GM23338 (cell line): ENCODE data around the gene KIAA1549. TPM values are rescaled to one million over a fixed set of nuclear protein-coding genes. Genes with fewer than 3 reads are reported as not detected.

Source experiments
- ATAC-seq: fragments of 200-7000 bp; cut with Tn5 transposase; 3 replicates; pipeline ENCODE4 v1.9.1; 2020
- DNase-seq: peaks from one replicate; pipeline ENCODE4 v3.0.0-alpha.2; 2015; ENCODE audit warnings: low spot score
- H2AFZ ChIP-seq: fragments of 200-600 bp; sonication (generic); 2 replicates; pipeline ENCODE4 v1.8.0; 2016; ENCODE audit warnings: antibody characterized with exemption, mild to moderate bottlenecking, moderate library complexity
- H3F3A ChIP-seq: fragments of 200-600 bp; sonication (generic); replicated peaks from 2 replicates; pipeline ENCODE4 v1.8.0; 2017; ENCODE audit warnings: antibody characterized with exemption, mixed run types, low read depth
- H3K27ac ChIP-seq: fragments of 200-600 bp; sonication (generic); 2 replicates; pipeline ENCODE4 v1.6.1; 2016; ENCODE audit warnings: low read depth
- H3K27me3 ChIP-seq: fragments of 200-600 bp; sonication (generic); 2 replicates; pipeline ENCODE4 v1.8.0; 2016; ENCODE audit warnings: mild to moderate bottlenecking, mixed run types, moderate library complexity; ENCODE audit not compliant: insufficient read depth
- H3K36me3 ChIP-seq: fragments of 200-600 bp; sonication (generic); 2 replicates; pipeline ENCODE4 v1.8.0; 2016; ENCODE audit warnings: mild to moderate bottlenecking; ENCODE audit not compliant: insufficient read depth
- H3K4me1 ChIP-seq: fragments of 200-600 bp; sonication (generic); 2 replicates; pipeline ENCODE4 v1.8.0; 2016; ENCODE audit warnings: mild to moderate bottlenecking, moderate library complexity; ENCODE audit not compliant: insufficient read depth
- H3K4me2 ChIP-seq: fragments of 200-600 bp; sonication (generic); 2 replicates; pipeline ENCODE4 v1.7.1; 2017; ENCODE audit warnings: mixed run types
- H3K4me3 ChIP-seq: fragments of 200-600 bp; sonication (generic); 2 replicates; pipeline ENCODE4 v1.6.1; 2016; ENCODE audit warnings: mixed run types
- H3K79me2 ChIP-seq: fragments of 200-600 bp; sonication (generic); replicated peaks from 2 replicates; pipeline ENCODE4 v1.8.0; 2017; ENCODE audit warnings: mild to moderate bottlenecking; ENCODE audit not compliant: insufficient read depth
- H3K9me2 ChIP-seq: fragments of 200-600 bp; sonication (generic); 2 replicates; pipeline ENCODE4 v1.8.0; 2017; ENCODE audit not compliant: insufficient read depth
- H4K20me1 ChIP-seq: fragments of 200-600 bp; sonication (generic); replicated peaks from 2 replicates; pipeline ENCODE4 v1.8.0; 2017; ENCODE audit warnings: mild to moderate bottlenecking; ENCODE audit not compliant: insufficient read depth
- H3K27ac Mint-ChIP-seq: 2 replicates; pipeline ENCODE4 v1.8.0; 2020; ENCODE audit warnings: inconsistent platforms, mild to moderate bottlenecking, moderate library complexity, mixed read lengths
- H3K27me3 Mint-ChIP-seq: 3 replicates; pipeline ENCODE4 v1.8.0; 2022; ENCODE audit warnings: low read depth, mild to moderate bottlenecking, moderate library complexity, mixed read lengths, inconsistent platforms; ENCODE audit not compliant: insufficient read depth, poor library complexity
- H3K36me3 Mint-ChIP-seq: 3 replicates; pipeline ENCODE4 v1.8.0; 2021; ENCODE audit warnings: low read depth, mild to moderate bottlenecking, inconsistent platforms, moderate library complexity, mixed read lengths
- H3K4me1 Mint-ChIP-seq: 3 replicates; pipeline ENCODE4 v1.8.0; 2020; ENCODE audit warnings: mild to moderate bottlenecking, inconsistent platforms, mixed read lengths
- H3K4me3 Mint-ChIP-seq: 3 replicates; pipeline ENCODE4 v1.8.0; 2021; ENCODE audit warnings: moderate library complexity, mild to moderate bottlenecking, inconsistent platforms, mixed read lengths
- H3K9me3 Mint-ChIP-seq: 3 replicates; pipeline ENCODE4 v1.8.0; 2020; ENCODE audit warnings: moderate library complexity, mild to moderate bottlenecking, inconsistent platforms, mixed read lengths
- CREB1 ChIP-seq: fragments of 250-450 bp; sonication (Bioruptor Pico); IDR thresholded peaks from 2 replicates; pipeline ENCODE4 v1.5.0; 2020; ENCODE audit warnings: low read depth, mild to moderate bottlenecking, moderate library complexity
- EZH2 ChIP-seq: fragments of 200-600 bp; sonication (generic); IDR thresholded peaks from one replicate; pipeline ENCODE4 v1.8.0; 2017; ENCODE audit warnings: antibody characterized with exemption, mild to moderate bottlenecking, low read depth; ENCODE audit not compliant: unreplicated experiment
- EZH2phosphoT487 ChIP-seq: fragments of 200-600 bp; sonication (generic); IDR thresholded peaks from one replicate; pipeline ENCODE4 v1.8.1; 2018; ENCODE audit warnings: antibody characterized with exemption; ENCODE audit not compliant: unreplicated experiment
- JUNB ChIP-seq: IDR thresholded peaks from one replicate; pipeline ENCODE4 v1.6.1; 2016; ENCODE audit warnings: antibody characterized with exemption; ENCODE audit not compliant: unreplicated experiment
- NANOG ChIP-seq: IDR thresholded peaks from 2 replicates; pipeline ENCODE4 v1.6.1; 2016; ENCODE audit warnings: antibody characterized with exemption, borderline replicate concordance
- POLR2AphosphoS5 ChIP-seq: IDR thresholded peaks from 2 replicates; pipeline ENCODE4 v1.6.1; 2016; ENCODE audit warnings: antibody characterized with exemption, low read depth
- STAT1 ChIP-seq: IDR thresholded peaks from one replicate; pipeline ENCODE4 v1.6.1; 2016; ENCODE audit warnings: antibody characterized with exemption; ENCODE audit not compliant: unreplicated experiment
- ZNF114 ChIP-seq: fragments of 250-450 bp; sonication (Bioruptor Pico); IDR thresholded peaks from 2 replicates; pipeline ENCODE4 v1.5.0; 2020; ENCODE audit warnings: mild to moderate bottlenecking, moderate library complexity
- ZNF331 ChIP-seq: fragments of 250-450 bp; sonication (Bioruptor Pico); IDR thresholded peaks from 2 replicates; pipeline ENCODE4 v1.5.0; 2020; ENCODE audit warnings: low read depth, mild to moderate bottlenecking, moderate library complexity
- polyA plus RNA-seq: library from polyadenylated mRNA; unstranded; fragments of >200 nt; fragmentation: Nextera tagmentation; extraction: Ambion mirVana; gene quantifications from 2 replicates; pipeline ENCODE4 v1.2.1, GENCODE V29; 2016
- total RNA-seq: library from RNA; depleted of rRNA; stranded (reverse); fragments of >200 nt; shearing (Covaris generic); gene quantifications from 2 replicates; pipeline ENCODE4 v1.2.3, GENCODE V29; 2014
- TF ChIP-seq, protein P1 (sequence below): IDR thresholded peaks from one replicate; pipeline ENCODE4 v1.6.1; 2018; ENCODE audit warnings: antibody characterized with exemption; ENCODE audit not compliant: unreplicated experiment
- TF ChIP-seq, protein P2 (sequence below): IDR thresholded peaks from 2 replicates; pipeline ENCODE4 v1.6.1; 2016; ENCODE audit warnings: antibody characterized with exemption
- TF ChIP-seq, protein P3 (sequence below): fragments of 250-450 bp; sonication (Bioruptor Pico); IDR thresholded peaks from 2 replicates; pipeline ENCODE4 v1.5.0; 2020; ENCODE audit warnings: mild to moderate bottlenecking, moderate library complexity
- TF ChIP-seq, protein P4 (sequence below), 2 experiments: fragments of 200-600 bp in 1 of 2; sonication (generic) in 1 of 2; conservative IDR thresholded peaks; 2 replicates each; pipeline versions ENCODE4 v1.5.1 to v1.6.1; 2016 to 2017; ENCODE audit warnings: antibody characterized with exemption in 2 of 2, low read depth in 2 of 2, mild to moderate bottlenecking in 2 of 2, moderate library complexity in 1 of 2

The KIAA1549 gene
- total and polyA plus RNA-seq, 2 experiments from 2014 or later: 3.6 to 13.5 TPM

DNA sequence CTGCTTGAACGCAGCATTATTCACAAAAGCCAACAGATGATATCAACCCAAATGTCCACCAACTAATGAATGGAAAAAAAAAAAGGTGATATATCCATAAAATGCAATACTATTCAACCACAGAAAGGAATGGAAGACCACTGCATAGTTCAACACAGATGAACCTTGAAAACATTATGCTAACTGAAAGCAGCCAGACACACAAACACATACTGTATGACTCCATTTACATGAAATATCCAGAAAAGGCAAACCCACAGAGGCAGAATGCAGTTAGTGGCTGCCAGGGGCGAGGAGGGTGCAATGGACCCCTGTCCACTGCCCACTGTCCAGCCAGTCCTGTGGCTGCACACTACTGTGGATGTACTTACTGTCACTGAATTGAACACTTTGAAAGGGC is 36.6 kb downstream of the KIAA1549 start:
- H3K27me3 ChIP-seq: no peaks in the 10 kb centered on the region
- Mint-ChIP-seq H3K9me3 (no peaks in the 10 kb centered on the region), H3K4me1 (peaks cover 32% of the 10 kb centered on the region), H3K27me3 (peaks cover 9% of the 10 kb centered on the region), H3K36me3 (0 out of 3 replicates have a peak, but pooled peaks cover 2% of the 10 kb centered on the region), H3K27ac (no peak overlapping the region), H3K4me3 (no peak overlapping the region)
- no peak for TF ChIP-seq POLR2AphosphoS5
- no peak for TF ChIP-seq STAT1
- no peak for TF ChIP-seq ZNF114 (CRISPR knock-in tag)
- no peak for TF ChIP-seq EZH2phosphoT487
- TF ChIP-seq, protein P1, sequence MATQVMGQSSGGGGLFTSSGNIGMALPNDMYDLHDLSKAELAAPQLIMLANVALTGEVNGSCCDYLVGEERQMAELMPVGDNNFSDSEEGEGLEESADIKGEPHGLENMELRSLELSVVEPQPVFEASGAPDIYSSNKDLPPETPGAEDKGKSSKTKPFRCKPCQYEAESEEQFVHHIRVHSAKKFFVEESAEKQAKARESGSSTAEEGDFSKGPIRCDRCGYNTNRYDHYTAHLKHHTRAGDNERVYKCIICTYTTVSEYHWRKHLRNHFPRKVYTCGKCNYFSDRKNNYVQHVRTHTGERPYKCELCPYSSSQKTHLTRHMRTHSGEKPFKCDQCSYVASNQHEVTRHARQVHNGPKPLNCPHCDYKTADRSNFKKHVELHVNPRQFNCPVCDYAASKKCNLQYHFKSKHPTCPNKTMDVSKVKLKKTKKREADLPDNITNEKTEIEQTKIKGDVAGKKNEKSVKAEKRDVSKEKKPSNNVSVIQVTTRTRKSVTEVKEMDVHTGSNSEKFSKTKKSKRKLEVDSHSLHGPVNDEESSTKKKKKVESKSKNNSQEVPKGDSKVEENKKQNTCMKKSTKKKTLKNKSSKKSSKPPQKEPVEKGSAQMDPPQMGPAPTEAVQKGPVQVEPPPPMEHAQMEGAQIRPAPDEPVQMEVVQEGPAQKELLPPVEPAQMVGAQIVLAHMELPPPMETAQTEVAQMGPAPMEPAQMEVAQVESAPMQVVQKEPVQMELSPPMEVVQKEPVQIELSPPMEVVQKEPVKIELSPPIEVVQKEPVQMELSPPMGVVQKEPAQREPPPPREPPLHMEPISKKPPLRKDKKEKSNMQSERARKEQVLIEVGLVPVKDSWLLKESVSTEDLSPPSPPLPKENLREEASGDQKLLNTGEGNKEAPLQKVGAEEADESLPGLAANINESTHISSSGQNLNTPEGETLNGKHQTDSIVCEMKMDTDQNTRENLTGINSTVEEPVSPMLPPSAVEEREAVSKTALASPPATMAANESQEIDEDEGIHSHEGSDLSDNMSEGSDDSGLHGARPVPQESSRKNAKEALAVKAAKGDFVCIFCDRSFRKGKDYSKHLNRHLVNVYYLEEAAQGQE: no peak
- TF ChIP-seq EZH2: no peak
- TF ChIP-seq, protein P2, sequence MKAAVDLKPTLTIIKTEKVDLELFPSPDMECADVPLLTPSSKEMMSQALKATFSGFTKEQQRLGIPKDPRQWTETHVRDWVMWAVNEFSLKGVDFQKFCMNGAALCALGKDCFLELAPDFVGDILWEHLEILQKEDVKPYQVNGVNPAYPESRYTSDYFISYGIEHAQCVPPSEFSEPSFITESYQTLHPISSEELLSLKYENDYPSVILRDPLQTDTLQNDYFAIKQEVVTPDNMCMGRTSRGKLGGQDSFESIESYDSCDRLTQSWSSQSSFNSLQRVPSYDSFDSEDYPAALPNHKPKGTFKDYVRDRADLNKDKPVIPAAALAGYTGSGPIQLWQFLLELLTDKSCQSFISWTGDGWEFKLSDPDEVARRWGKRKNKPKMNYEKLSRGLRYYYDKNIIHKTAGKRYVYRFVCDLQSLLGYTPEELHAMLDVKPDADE: no peak
- TF ChIP-seq JUNB: no peak
- TF ChIP-seq NANOG: no peak
- TF ChIP-seq, protein P3, sequence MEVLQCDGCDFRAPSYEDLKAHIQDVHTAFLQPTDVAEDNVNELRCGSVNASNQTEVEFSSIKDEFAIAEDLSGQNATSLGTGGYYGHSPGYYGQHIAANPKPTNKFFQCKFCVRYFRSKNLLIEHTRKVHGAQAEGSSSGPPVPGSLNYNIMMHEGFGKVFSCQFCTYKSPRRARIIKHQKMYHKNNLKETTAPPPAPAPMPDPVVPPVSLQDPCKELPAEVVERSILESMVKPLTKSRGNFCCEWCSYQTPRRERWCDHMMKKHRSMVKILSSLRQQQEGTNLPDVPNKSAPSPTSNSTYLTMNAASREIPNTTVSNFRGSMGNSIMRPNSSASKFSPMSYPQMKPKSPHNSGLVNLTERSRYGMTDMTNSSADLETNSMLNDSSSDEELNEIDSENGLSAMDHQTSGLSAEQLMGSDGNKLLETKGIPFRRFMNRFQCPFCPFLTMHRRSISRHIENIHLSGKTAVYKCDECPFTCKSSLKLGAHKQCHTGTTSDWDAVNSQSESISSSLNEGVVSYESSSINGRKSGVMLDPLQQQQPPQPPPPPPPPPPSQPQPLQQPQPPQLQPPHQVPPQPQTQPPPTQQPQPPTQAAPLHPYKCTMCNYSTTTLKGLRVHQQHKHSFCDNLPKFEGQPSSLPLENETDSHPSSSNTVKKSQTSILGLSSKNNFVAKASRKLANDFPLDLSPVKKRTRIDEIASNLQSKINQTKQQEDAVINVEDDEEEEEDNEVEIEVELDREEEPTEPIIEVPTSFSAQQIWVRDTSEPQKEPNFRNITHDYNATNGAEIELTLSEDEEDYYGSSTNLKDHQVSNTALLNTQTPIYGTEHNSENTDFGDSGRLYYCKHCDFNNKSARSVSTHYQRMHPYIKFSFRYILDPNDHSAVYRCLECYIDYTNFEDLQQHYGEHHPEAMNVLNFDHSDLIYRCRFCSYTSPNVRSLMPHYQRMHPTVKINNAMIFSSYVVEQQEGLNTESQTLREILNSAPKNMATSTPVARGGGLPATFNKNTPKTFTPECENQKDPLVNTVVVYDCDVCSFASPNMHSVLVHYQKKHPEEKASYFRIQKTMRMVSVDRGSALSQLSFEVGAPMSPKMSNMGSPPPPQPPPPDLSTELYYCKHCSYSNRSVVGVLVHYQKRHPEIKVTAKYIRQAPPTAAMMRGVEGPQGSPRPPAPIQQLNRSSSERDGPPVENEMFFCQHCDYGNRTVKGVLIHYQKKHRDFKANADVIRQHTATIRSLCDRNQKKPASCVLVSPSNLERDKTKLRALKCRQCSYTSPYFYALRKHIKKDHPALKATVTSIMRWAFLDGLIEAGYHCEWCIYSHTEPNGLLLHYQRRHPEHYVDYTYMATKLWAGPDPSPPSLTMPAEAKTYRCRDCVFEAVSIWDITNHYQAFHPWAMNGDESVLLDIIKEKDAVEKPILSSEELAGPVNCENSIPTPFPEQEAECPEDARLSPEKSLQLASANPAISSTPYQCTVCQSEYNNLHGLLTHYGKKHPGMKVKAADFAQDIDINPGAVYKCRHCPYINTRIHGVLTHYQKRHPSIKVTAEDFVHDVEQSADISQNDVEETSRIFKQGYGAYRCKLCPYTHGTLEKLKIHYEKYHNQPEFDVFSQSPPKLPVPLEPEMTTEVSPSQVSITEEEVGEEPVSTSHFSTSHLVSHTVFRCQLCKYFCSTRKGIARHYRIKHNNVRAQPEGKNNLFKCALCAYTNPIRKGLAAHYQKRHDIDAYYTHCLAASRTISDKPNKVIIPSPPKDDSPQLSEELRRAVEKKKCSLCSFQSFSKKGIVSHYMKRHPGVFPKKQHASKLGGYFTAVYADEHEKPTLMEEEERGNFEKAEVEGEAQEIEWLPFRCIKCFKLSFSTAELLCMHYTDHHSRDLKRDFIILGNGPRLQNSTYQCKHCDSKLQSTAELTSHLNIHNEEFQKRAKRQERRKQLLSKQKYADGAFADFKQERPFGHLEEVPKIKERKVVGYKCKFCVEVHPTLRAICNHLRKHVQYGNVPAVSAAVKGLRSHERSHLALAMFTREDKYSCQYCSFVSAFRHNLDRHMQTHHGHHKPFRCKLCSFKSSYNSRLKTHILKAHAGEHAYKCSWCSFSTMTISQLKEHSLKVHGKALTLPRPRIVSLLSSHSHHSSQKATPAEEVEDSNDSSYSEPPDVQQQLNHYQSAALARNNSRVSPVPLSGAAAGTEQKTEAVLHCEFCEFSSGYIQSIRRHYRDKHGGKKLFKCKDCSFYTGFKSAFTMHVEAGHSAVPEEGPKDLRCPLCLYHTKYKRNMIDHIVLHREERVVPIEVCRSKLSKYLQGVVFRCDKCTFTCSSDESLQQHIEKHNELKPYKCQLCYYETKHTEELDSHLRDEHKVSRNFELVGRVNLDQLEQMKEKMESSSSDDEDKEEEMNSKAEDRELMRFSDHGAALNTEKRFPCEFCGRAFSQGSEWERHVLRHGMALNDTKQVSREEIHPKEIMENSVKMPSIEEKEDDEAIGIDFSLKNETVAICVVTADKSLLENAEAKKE: no peak
- no peak for TF ChIP-seq CREB1
- TF ChIP-seq ZNF331 (CRISPR knock-in tag): no peak
- TF ChIP-seq, protein P4, sequence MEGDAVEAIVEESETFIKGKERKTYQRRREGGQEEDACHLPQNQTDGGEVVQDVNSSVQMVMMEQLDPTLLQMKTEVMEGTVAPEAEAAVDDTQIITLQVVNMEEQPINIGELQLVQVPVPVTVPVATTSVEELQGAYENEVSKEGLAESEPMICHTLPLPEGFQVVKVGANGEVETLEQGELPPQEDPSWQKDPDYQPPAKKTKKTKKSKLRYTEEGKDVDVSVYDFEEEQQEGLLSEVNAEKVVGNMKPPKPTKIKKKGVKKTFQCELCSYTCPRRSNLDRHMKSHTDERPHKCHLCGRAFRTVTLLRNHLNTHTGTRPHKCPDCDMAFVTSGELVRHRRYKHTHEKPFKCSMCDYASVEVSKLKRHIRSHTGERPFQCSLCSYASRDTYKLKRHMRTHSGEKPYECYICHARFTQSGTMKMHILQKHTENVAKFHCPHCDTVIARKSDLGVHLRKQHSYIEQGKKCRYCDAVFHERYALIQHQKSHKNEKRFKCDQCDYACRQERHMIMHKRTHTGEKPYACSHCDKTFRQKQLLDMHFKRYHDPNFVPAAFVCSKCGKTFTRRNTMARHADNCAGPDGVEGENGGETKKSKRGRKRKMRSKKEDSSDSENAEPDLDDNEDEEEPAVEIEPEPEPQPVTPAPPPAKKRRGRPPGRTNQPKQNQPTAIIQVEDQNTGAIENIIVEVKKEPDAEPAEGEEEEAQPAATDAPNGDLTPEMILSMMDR (conservative IDR thresholded peaks at IDR 0.05; ENCODE audit: low read depth in 2 of 2): no peak
- H3K4me3 ChIP-seq: no peak overlapping the region
- peaks cover 68% of the 10 kb centered on the region for H3K79me2 ChIP-seq
- no peak overlapping the region for H3K4me2 ChIP-seq
- no peak overlapping the region for H2AFZ ChIP-seq
- peaks cover 23% of the 10 kb centered on the region for H3K4me1 ChIP-seq
- ATAC-seq: no peak
- peaks cover 19% of the 10 kb centered on the region for H4K20me1 ChIP-seq
- no peak for DNase-seq
- no peaks in the 10 kb centered on the region for H3K9me2 ChIP-seq
- H3K36me3 ChIP-seq: no peaks in the 10 kb centered on the region
- H3K27ac ChIP-seq: 0 out of 2 replicates have a peak overlapping the region, but pooled peaks have one; percentile 37
- H3F3A ChIP-seq: no peaks in the 10 kb centered on the region; the same call in 1 of the 2 replicates
